ENCODE data around the gene CLIC5. TPM values are rescaled to one million over a fixed set of nuclear protein-coding genes. Genes with fewer than 3 reads are reported as not detected.
A peak's percentile ranks its signal among the peaks of the same experiment; 100 is the strongest.

The CLIC5 gene
- total RNA-seq, 1 donor: not detected

DNA sequence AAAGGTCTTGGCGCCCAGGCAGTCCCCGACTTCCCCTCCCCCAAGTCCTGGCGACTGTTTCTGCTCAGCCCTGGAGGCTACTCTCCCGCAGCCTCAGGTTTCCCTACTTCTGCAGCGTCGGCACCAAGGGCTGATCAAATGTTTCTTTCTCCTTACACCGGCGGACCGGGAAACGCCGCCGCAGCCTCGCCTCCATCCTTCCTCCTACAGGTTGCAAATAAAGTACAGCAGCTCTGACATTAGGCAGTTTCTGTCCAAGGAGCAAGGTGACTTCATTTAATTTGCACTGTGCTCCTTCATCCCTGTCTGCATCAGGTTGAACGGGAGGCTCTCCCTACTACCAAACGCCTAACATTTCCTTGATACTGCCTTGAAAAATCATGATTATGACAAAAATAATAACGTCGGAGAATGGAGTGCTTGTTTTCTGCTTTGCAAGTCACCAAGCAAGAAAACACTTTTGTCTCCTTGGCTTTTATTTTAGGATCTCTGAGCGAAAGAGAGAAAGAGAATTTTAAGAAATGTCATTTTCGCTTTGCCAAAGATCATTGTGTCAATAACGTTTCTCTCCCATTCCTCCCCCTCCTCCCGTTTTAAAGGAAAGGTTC lies 1.0 kb downstream of the CLIC5 start:
- TF ChIP-seq, protein P1, sequence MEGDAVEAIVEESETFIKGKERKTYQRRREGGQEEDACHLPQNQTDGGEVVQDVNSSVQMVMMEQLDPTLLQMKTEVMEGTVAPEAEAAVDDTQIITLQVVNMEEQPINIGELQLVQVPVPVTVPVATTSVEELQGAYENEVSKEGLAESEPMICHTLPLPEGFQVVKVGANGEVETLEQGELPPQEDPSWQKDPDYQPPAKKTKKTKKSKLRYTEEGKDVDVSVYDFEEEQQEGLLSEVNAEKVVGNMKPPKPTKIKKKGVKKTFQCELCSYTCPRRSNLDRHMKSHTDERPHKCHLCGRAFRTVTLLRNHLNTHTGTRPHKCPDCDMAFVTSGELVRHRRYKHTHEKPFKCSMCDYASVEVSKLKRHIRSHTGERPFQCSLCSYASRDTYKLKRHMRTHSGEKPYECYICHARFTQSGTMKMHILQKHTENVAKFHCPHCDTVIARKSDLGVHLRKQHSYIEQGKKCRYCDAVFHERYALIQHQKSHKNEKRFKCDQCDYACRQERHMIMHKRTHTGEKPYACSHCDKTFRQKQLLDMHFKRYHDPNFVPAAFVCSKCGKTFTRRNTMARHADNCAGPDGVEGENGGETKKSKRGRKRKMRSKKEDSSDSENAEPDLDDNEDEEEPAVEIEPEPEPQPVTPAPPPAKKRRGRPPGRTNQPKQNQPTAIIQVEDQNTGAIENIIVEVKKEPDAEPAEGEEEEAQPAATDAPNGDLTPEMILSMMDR (IDR thresholded peaks at IDR 0.05; ENCODE audit: insufficient read depth, low read depth, low read length): no peak
- no peak overlapping the region for H3K4me3 ChIP-seq (ENCODE audit: low read depth, low read length)
- no peak for DNase-seq (ENCODE audit: low read depth)

DNA sequence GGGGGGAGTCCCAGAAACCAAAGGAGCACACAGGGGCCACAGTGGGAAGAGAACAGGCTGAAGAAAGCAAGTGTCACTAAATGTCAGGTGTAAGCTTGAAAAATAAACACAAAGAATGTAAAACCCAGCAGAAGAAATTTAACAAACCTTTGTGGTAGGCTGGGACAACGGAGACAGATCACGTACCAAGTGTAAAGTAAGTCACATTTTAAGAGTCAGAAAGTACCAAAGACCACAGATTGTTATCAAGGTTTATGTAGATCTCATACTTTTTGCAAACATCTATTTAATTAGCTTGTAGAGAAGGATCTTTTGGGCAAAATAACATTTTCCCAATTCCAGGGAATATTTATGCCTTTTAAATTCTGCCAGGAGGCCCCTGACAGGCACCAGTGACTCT lies 1.6 kb downstream of the CLIC5 start:
- H3K4me3 ChIP-seq (ENCODE audit: low read depth, low read length): no peak overlapping the region
- TF ChIP-seq, protein P1 (IDR thresholded peaks at IDR 0.05; ENCODE audit: insufficient read depth, low read depth, low read length): no peak
- no peak for DNase-seq (ENCODE audit: low read depth)

DNA sequence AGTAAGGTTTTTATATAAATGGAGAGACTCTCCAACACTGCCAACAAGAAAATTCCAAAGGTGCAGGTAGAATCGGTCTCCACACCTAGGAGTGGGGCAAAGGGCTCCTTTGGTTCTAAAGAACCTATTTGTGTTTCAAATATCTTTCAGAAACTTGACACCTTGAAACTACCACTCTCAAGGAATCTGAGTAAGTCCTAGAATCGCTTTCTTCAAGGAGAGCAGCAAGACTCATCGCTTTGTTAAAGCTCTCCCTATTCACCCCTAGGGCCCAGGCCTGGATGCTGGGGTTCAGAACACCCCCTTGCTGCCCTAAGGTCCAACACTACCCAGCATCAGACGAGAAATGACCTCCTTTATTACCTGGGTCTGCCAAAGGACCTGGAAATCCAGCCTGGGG lies 2.0 kb downstream of the CLIC5 start:
- TF ChIP-seq, protein P1 (IDR thresholded peaks at IDR 0.05; ENCODE audit: insufficient read depth, low read depth, low read length): no peak
- H3K4me3 ChIP-seq (ENCODE audit: low read depth, low read length): no peak overlapping the region
- DNase-seq (ENCODE audit: low read depth): no peak

DNA sequence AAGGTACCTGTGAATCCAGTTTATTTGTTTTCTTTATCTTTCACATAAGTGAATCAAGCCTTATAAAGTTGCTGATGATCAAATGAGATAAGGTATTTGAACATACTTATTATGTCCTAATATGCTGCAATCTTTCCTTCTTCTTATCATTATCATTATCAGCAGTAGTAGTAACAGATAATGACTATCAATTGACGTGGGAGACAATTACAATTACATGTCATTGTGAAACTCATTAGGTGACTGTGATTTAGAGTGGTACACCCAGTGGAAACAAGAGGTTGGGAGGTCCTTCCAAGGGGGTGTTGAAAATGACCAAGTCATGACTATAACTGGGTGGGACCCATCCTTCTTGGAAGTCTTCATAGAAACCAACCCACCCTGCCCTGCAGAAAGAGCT lies 2.8 kb downstream of the CLIC5 start:
- TF ChIP-seq, protein P1 (IDR thresholded peaks at IDR 0.05; ENCODE audit: insufficient read depth, low read depth, low read length): no peak

DNA sequence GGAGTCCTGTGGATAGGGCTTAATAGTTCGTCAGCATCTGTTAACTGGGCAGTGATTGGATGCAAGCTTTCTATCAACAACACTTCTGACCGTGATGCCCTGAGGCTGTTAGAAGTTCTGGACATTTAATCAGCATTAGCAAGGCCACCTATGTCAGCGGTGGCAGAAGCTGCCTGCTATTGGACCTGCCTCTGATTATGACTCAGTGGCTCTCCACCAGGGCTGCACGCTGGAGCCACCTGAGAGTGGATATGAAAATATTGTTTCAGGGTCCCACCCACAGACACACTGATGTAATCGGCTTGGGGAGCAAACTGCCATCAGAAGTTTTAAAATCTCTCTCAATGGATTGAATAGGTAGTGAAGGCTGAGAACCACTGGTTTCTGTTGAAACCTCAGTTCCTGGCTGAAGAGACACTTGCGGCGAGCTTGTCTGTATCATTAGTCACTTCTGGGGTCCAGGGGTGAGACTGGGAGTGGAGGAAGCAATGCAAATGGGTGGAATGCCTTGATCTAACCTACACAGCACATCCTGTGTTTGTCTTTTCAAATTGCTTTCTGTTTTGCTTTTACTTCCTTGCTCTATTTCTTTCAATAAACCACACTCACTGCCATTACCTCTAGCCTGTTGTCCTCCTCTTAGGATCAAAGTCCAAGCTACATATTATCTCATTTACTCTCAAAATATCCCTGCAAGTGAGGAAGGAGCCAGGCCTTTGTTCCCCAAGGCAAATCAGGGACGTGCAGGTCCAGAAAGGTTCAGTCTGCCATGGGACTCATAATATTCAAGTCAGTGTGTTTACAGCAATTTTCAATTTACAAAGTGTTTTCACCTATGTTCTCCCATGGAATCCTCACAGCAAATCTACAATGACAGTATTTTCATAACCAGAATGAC lies 4.2 kb downstream of the CLIC5 start:
- DNase-seq (ENCODE audit: low read depth): peak; percentile 12
- no peak overlapping the region for H3K4me3 ChIP-seq (ENCODE audit: low read depth, low read length)
- TF ChIP-seq, protein P1 (IDR thresholded peaks at IDR 0.05; ENCODE audit: insufficient read depth, low read depth, low read length): no peak

More for the DNA sequence above, 2.8 kb downstream of the CLIC5 start:
- no peak for DNase-seq (ENCODE audit: low read depth)
- no peak overlapping the region for H3K4me3 ChIP-seq (ENCODE audit: low read depth, low read length)

DNA sequence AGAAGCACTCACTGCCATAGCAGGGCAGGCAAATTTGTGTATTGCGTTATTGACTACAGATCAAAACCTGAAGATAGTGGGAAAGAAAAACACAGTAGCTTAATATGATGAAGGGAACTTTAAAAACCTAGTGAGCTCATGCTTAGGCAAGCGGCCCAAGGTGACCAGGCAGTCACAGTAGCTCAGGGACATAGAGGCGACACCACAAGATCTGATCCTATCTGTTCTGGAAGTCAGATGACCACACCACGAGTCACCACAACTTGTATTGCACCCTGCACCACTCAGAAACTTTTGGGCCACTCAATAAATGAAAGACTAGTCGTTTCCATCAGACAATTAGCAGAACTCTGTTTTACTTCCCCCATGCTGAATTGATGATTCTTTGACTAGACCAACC lies 4.9 kb downstream of the CLIC5 start:
- DNase-seq (ENCODE audit: low read depth): no peak
- TF ChIP-seq, protein P1 (IDR thresholded peaks at IDR 0.05; ENCODE audit: insufficient read depth, low read depth, low read length): no peak
- H3K4me3 ChIP-seq (ENCODE audit: low read depth, low read length): no peak overlapping the region
